LoVo (cell line): ENCODE results near the gene TRAF7.

Experiments used
- DNase-seq: peaks from one replicate; pipeline ENCODE4 v3.0.0-alpha.2; 2016; ENCODE audit warnings: low spot score

TRAF7 gene

DNA sequence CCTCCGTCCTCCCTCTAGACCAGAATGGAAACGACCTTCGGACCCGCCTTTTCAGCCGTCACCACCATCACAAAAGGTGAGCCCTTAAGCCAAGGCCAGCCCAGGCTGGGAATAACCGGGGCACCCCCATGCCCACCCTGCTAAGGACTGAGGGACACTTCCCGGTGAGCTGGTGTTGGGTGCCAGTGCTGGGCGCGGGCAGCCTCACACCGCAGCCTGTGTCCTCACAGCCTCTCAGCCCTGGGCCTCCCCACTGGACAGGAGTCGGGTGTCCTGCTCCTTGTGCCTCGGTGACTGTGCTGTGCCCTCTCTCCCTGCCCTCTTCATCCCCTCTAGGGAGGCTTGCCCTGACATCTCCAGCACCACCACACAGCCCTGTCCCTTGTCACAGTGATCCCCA lies 10.3 kb downstream of the TRAF7 start:
- DNase-seq: no peak

DNA sequence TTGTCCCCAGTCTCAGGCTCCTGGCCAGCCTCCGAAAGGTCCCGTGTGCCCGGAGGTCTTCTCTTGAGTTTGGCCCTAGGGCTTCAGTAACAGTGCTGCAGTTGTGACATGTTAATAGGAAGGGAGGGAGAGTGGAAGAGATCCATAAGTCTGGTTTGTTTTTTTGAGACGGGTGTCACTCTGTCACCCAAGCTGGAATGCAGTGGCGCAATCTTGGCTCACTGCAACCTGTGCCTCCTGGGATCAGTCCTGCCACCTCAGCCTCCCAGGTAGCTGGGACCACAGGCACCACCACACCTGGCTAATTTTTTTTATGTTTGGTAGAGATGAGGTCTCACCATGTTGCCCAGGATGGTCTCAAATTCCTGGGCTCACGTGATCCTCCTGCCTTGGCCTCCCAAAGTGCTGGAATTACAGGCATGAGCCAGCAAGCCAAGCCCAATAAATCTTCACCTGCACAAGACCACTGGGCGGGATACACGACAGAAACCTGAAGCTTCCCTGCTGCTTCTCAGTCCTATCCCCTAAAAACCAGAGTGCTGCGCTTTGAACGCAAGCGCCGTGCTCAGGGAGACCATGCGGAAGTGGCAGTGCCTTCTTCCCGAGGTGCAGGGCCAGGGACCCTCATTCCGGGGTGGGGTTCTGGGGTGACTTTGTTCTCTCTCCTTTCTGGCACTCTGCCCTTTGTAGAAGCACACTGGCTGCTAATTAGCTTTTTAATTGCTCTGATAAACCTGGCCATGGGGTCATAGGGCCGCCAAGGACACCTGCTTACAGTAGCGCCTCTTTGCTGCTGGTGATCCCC lies 10.9 kb downstream of the TRAF7 start:
- DNase-seq: no peak

DNA sequence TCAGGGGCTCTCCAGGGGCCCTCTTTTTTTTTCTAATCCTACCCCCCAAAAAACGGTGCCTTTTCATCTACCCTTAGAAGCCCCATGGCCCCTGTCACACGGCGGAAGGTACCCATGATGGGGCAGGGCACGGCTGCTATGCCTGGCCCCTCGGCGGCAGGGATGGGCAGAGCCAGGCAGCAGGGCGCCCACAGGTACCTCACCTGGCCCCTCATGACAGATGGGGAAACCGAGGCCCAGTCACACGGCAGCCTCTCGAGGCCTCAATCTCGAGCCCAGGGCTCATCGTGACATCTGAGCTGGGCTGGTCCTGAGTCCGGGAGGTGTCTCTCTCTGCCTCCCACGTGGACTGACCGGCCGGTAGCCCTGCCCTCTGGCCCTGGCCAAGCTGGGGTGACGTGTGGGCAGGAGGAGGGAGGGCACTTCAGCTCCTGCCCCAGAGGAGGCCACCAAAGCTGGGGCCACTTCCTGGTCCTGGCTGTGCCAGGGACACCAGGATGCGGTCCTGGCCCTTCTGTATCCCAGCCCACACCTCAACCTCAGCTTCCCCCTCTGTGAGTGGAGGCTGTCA lies 11.6 kb downstream of the TRAF7 start:
- no peak for DNase-seq

DNA sequence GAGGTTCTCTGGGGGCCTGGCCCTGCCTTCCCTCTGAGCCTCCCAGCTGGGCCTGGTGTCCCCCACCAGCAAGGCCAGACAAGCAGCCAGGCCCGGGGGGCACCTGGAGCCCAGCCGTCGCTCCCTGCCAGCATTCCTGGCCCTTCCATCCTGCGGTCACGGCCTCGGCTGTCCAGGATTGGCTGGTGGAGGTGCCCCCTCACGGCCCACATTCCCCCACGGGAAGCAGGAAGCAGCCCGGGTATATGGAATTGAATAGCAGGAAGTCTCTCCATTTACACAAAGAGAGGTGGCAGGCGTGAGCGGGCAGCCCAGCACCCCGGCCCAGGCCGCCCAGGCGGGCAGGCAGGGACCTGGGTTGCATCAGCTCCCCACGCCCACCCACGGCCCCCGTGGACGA lies 14.5 kb downstream of the TRAF7 start:
- DNase-seq: no peak

DNA sequence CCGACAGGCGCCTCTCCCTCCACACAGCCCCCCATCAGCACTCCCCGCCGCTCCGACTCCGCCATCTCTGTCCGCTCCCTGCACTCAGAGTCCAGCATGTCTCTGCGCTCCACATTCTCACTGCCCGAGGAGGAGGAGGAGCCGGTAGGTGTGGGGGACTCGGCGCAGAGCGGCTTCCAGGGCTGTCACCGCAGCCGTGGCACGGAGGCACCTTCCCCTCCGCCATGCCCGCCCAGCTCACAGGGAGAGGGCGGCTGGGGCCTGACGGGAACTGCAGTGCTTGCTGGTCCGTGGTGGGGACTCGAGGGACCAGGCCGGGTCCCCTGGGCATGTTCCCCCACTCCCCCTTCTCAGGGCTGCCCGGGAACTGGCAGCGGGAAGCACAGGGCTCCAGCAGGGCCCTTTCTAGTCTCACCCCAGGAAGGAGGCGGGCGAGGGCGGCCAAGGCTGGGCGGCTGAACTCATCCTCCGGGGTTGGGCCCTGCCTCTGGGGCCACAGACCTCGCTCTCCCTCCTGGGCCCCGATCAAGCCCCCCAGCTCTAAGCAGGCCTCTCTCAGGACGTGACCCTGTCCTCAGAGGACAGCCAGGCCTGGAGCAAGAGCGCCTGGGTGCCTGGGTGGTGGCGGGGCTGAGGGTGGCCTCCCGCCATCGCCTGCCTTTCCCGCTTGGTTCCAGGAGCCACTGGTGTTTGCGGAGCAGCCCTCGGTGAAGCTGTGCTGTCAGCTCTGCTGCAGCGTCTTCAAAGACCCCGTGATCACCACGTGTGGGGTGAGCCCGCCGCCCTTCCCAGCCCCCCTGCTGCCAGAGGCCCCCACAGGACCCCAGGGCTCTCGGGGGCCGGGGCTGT lies 15.2 kb downstream of the TRAF7 start:
- DNase-seq: no peak

DNA sequence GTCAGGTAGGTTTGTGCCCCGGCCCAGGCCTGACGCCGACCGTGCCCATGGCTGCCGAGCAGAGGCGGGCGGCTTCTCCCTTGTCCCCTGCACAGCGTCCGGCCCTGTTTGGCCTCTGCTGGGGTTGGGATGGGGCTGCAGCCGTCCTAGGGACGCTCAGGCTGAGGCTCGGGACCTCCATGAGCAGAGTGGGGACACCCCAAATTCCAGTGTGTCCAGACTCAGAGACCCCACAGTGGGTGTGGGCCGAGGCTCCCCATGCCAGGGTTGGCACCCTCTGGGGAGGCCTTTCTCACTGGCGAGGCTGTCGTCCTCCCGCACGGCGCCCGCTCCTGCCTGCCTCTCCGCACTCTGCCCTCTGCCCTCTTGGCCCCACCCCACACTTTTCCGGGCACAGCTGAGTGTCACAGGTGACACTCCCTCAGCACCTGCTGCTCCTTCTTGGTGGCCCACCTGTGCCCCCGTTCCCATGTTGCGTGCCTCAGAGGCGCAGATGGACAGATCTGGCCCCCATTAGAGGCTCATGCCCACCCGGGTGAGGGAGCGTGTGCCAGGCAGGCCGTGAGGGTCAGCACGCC lies 16.1 kb downstream of the TRAF7 start:
- DNase-seq: no peak

DNA sequence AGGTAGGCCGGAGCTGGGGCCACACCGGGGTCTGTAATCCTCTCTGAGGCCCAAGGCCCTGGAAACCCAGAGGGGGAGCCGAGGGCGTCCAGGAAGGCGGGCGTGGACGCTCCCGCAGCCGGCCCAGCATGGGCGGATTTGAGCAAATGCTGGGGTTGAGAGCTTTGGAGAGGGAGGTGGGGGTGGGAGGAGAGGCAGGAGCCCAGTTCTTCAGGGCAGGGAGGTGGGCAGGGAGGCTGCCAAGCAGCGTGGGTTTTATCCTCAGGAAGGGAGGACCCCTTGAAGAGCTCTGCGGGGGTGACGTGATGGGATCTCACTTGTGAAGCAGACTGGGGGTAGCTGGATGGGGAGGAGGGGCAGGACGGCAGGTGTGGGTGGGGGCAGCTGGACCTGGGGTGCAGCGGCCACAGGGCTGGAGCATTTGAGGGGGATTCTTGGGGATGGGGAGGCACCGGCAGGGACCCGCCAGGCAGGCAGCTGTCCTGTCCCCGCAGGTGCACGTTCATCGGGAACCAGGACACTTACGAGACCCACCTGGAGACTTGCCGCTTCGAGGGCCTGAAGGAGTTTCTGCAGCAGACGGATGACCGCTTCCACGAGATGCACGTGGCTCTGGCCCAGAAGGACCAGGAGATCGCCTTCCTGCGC lies 17.2 kb downstream of the TRAF7 start:
- DNase-seq: no peak

DNA sequence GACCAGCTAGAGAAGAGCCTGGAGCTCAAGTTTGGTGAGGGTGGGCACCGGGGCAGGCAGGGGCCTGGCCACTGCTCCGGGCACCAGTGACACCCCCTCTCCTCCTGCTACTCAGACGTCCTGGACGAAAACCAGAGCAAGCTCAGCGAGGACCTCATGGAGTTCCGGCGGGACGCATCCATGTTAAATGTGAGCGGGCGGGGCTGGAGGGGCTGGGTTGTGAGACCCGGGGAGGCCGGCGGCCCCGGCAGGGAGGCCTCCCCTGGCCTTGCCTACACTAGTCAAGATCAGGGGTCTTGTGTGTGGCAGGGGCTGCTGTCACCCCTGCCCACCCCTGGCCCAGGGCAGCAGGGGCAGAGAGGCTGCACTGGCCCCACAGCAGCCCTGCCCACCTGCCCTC lies 17.8 kb downstream of the TRAF7 start:
- DNase-seq: no peak

DNA sequence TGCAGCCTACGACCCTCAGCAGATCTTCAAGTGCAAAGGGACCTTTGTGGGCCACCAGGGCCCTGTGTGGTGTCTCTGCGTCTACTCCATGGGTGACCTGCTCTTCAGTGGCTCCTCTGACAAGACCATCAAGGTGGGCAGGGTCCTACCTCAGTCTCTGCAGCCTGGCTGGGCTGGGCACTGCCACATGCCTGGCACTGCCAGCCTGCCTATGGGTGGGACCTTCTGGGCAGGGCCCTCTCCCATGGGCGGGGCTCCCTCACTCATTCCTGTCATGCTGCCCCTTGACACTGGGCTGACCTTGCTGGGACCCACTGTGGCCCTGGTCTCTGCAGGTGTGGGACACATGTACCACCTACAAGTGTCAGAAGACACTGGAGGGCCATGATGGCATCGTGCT lies 18.3 kb downstream of the TRAF7 start:
- DNase-seq: no peak

DNA sequence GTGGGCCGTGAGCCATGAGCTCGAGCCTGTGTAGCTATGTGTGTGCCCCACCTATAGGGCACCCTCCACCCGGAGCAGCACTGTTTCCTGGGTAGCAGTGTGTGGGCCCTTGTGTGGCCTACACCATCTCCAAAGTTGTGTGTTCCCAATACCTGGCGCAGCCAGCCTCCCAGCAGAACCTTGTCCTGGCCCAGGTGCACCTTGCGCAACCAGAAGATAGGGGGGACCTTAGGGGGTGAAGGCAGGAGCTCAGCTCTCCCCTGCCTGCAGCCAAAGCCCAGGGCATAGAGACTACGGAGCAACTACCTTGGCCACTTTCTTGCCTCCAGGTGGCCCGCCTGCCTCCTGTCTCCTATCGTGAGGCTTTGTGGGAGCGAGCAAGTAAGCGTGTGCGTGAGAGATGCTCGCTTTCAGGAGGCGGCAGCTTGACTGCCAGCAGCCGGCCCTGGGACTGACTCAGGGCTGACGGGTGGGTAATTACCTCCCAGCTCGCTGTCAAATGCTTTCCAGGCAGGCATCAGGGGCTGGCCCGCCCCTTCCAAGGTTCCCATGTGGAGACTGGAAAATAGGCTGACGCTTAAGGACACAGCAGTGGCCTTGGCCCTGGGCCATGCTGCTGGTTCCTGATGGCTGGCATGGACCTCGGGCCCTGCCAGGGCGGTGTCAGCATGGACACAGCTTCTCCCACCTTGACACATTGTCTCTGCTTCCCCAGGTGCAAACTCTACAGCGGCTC lies 19.0 kb downstream of the TRAF7 start:
- no peak for DNase-seq

DNA sequence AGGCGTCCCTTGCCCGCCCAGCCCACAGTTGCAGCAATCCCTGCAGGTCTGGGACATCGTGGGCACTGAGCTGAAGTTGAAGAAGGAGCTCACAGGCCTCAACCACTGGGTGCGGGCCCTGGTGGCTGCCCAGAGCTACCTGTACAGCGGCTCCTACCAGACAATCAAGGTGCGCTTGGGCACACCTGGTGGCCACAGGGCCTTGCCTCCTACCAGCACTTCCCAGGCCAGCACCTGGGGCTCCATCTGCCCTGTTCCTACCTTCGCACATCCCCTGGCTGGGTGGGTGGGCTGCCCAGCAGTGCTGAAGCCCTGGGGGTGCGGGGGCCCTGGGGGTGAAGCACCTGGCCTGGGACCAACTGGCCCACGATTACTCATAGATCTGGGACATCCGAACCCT lies 19.9 kb downstream of the TRAF7 start:
- DNase-seq: no peak

DNA sequence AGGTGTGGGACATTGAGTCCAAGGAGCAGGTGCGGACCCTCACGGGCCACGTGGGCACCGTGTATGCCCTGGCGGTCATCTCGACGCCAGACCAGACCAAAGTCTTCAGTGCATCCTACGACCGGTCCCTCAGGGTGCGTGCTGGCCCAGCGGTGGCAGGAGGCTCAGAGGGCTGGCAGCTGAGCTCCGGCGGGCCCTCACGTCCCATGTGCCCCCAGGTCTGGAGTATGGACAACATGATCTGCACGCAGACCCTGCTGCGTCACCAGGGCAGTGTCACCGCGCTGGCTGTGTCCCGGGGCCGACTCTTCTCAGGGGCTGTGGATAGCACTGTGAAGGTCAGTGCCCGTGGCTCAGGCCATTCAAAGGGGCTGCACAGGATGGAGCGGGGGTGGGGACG lies 20.5 kb downstream of the TRAF7 start:
- DNase-seq: no peak

DNA sequence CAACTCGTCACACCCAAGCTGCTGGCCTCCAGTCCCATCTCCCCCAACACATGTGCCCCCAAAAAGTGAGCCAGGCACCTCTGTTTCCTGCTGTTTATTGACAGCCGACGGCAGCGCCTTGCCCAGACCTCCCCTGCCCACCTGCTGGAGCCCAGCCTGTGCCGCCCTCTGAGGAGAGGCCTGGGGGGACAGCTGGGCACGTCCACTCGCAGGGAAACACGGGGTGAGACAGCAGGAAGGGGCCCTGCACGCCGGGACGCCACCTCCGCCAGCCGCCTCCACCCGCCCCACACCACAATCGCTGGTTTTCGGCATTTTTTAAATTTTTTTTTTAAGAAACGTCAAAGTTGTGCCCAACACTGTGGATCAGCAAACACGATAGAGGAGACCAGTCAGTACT lies 21.5 kb downstream of the TRAF7 start:
- DNase-seq: no peak

DNA sequence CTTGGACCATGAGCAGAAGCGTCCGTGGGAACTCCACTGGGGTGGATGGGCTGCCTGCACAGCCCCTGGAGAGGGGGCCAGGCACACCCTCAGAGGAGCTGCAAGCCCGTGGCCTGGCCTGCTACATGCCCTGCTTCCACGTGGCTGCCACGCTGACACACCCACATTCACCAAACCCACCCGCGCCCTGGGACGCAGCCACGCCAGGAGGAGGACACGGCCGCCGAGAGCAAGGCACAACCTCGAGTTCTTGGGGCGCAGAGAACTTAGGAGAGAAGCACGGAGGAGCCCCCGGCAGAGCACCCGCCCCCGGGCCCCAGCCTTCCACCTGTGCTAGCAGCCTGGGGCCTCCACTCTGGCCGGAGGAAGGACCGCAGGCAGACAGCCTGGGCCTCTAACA lies 22.0 kb downstream of the TRAF7 start:
- DNase-seq: no peak

DNA sequence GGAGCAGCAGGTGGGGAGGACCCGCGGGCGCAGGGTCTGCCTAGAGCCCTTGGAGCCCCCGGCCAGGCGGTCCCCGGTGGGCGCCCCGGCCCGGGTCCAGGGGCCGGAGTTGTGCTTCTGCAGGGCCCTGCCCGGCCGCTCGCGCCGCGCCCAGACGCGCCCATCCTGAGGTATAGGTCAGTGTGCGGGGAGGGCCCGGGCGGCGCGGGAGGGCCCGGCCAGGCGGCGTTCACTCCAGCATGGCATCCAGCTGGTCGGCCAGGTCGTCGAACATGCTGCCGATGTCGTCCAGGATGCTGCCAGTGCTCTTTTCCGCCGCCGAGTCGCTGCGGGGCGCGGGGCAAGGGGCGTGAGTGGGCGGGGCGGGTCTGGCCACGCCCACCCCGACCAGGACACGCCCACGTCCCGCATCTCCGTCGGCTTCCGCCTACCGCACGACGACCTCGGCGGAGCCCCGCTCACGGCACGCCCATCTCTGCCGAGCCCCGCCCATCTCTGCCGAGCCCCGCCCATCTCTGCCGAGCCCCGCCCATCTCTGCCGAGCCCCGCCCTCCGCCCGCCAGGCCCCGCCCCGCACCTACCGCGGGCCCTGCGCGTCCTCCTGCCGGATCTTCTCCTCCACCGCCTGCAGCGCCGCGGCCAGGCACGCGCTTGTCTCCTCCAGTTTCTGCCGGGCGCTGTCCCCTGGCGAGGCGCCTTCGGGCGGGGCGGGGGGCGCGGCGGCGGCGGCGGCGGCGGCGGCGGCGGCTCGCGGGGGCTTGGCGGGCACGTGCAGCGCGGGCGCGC lies 22.9 kb downstream of the TRAF7 start:
- DNase-seq: no peak

DNA sequence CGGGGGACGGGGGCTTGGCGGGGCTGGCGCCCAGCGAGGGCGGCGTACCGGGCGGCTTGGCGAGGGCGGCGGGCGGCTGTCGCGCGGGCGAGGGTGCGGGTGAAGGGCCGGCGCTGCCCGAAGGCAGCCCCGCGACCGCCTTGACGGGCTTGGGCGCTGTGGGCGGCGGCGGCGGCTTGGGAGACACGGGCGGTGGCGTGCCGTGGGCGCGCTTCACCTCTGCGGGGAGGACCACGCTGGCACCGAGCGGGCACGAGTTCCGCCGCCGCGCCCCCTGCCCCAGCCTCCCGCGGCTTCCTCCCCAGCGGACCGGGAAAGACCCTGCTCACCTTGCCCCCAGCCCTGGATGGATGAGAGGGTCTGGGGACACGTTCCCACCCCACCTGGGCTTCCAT lies 23.5 kb downstream of the TRAF7 start:
- no peak for DNase-seq

DNA sequence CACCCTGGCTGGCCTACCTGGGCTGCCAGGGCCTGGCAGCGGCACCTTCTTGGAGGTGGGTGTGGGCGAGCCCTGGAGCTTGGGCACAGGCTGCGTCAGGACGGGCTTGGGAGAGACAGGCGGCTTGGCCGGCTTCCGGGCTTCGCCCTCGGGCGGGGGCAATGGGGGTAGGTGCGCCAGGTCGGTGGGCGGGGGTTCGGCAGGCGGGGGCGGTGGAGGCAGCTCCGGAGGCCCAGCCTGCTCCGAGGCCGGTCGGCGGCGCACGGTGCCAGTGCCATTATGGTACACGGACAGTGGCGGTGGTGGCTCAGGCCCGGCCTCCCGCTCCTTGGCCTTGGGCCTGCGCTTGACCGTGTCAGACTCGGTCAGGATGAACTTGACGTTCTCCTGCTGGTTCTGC lies 24.0 kb downstream of the TRAF7 start:
- DNase-seq: no peak

DNA sequence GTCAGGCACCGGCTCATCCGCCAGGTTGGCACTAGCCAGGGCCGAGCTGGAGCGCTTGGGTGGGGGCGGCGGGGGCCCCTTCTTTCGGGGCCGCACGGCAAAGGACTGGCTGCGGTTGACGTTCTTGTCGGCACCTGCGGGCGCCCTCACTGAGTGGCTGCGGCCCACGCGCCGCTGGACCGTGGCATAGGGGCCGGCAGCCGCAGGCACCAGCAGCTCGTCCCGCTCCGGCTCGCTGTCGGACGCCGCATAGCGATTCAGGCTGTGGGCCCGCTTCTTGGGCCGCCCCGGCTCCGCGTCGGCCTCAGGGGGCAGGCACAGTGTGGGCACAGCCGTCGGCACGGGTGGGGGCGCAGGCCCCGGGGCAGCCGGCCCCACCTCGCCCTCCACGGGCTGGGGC lies 24.9 kb downstream of the TRAF7 start:
- DNase-seq: no peak

DNA sequence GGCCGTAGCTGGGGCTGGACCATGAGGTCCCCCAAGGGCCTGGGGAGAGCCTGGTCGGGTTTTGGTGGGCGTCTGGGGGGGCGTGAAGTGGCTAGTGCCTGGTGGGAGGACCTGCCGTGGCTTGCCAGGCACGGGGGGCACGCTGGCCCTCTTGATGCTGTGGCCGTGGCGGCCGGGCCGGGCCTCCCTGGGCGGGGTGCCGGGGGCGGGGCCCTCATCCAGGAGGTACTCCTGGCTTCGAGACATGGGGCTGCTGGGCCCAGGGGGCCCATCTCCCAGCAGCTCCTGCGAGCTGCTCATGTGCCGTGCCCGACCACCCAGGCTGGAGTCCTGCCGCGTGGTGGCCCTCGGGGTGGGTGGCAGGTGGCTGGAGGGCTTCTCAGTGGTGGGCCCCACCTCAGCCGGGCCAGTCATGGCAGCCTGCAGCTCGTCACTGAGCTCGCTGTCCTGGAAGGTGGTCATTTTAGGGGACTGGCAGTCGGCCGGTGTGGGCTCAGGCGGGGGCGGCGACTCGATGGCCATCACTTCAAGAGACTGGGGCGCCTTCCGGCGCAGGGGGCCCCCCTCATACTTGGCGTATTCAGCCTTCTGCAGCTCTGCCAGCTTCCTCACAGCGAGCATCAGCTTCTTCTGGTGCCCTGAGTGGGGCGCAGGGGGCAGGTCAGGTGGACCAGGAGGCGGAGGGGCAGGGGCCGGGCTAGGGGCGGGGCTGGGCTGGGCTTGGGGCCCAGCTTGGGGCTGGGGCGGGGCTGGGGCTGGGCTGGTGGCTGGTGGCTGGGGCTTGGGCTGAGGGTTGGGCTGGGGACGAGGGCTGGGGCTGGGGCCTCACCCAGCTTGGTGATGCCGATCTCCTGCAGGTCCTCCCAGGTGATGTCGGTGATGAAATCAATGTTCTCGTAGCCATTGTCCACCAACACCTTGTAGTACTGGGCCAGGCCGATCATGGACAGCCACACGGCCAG lies 25.7 kb downstream of the TRAF7 start:
- no peak for DNase-seq

DNA sequence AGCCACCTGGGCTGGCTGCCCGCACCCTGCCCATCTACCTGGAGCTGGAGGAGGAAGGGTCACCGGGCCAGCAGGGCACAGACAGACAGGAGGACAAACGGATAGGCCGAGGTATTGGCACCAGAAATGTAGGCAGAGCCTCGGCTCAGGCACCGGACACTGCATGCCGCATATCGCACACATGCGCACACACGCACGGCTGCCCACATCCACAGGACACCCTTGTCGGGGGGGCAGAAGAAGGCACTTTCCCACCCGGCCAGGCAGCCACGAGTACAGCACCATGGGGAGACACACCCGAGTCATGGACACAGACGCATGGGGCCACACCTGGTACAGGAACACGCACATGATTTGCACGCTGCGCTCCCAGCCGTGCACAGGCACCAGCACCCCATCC lies 26.4 kb downstream of the TRAF7 start:
- DNase-seq: no peak
